Dedifferentiated amniotic fluid mesenchymal stem cell (primary cell): Measurements from ENCODE around the gene GTF2H2C.
"Not testable (repeated sequence)": the region's sequence is repeated elsewhere in the genome, so short reads cannot be mapped to it uniquely, and the experiment has no call there.

Experiments
- DNase-seq: peaks from one replicate; pipeline ENCODE4 v3.0.0-alpha.2; 2016; ENCODE audit errors: extremely low spot score

Gene GTF2H2C

GRCh38 chr5:69559908-69560330 lies at the start of gene GTF2H2C:
GTF2H2C (plus strand) TSS chr5:69560191; CDS start chr5:69565133, 4,942 bp downstream.
- peak; percentile 51 for DNase-seq

GRCh38 chr5:69510694-69511093 lies 49.3 kb upstream of the GTF2H2C start:
- no peak for DNase-seq

- no peak for DNase-seq
Observed at GRCh38 chr5:69512740-69513260, 47.2 kb upstream of the GTF2H2C start.

- not testable (repeated sequence) for DNase-seq
Observed at GRCh38 chr5:69515570-69515969, 44.4 kb upstream of the GTF2H2C start.

GRCh38 chr5:69516769-69517168 lies 43.2 kb upstream of the GTF2H2C start:
- no peak for DNase-seq

- DNase-seq: no peak
Observed at GRCh38 chr5:69517763-69518212, 42.2 kb upstream of the GTF2H2C start.

GRCh38 chr5:69519285-69519684 lies 40.7 kb upstream of the GTF2H2C start:
- DNase-seq: no peak

- DNase-seq: no peak
Observed at GRCh38 chr5:69522035-69522434, 38.0 kb upstream of the GTF2H2C start.

- DNase-seq: no peak
Observed at GRCh38 chr5:69525490-69525889, 34.5 kb upstream of the GTF2H2C start.

- no peak for DNase-seq
Observed at GRCh38 chr5:69526660-69527059, 33.3 kb upstream of the GTF2H2C start.

- DNase-seq: no peak
Observed at GRCh38 chr5:69527128-69527770, 32.7 kb upstream of the GTF2H2C start.

GRCh38 chr5:69528035-69528434 lies 32.0 kb upstream of the GTF2H2C start:
- DNase-seq: no peak

GRCh38 chr5:69528609-69529008 lies 31.4 kb upstream of the GTF2H2C start:
- DNase-seq: no peak

- DNase-seq: peak; percentile 8
Observed at GRCh38 chr5:69530561-69531405, 29.2 kb upstream of the GTF2H2C start.

GRCh38 chr5:69531406-69531801 lies 28.6 kb upstream of the GTF2H2C start:
- peak; percentile 13 for DNase-seq

GRCh38 chr5:69537911-69538310 lies 22.1 kb upstream of the GTF2H2C start:
- DNase-seq: not testable (repeated sequence)

- not testable (repeated sequence) for DNase-seq
Observed at GRCh38 chr5:69538735-69539134, 21.3 kb upstream of the GTF2H2C start.

GRCh38 chr5:69541347-69541746 lies 18.6 kb upstream of the GTF2H2C start:
- not testable (repeated sequence) for DNase-seq

GRCh38 chr5:69542838-69543618 lies 17.0 kb upstream of the GTF2H2C start:
- DNase-seq: not testable (repeated sequence)

GRCh38 chr5:69544602-69545001 lies 15.4 kb upstream of the GTF2H2C start:
- not testable (repeated sequence) for DNase-seq

- not testable (repeated sequence) for DNase-seq
Observed at GRCh38 chr5:69560587-69561431, 818 bp downstream of the GTF2H2C start.
